GM06990 (cell line): ENCODE results near the gene ZNF576.
"Not testable (repeated sequence)": the region's sequence is repeated elsewhere in the genome, so short reads cannot be mapped to it uniquely, and the experiment has no call there.

Experiments used
- DNase-seq: peaks from one replicate; pipeline ENCODE4 v3.0.0-alpha.2; 2011; ENCODE audit not compliant: insufficient read length; ENCODE audit errors: extremely low read depth
- H3K27me3 ChIP-seq: replicated peaks from 2 replicates; pipeline ENCODE4 v1.6.0; 2011; ENCODE audit warnings: low read length; ENCODE audit not compliant: control insufficient read depth, insufficient read depth
- H3K36me3 ChIP-seq: 2 replicates; pipeline ENCODE4 v1.5.1; 2011; ENCODE audit warnings: low read length; ENCODE audit not compliant: control insufficient read depth, insufficient read depth
- H3K4me3 ChIP-seq: replicated peaks from 2 replicates; pipeline ENCODE4 v1.5.1; 2011; ENCODE audit warnings: low read depth, mild to moderate bottlenecking, control low read depth, low read length
- TF ChIP-seq, protein P1 (sequence below): IDR thresholded peaks from 2 replicates; pipeline ENCODE4 v1.5.1; 2011; ENCODE audit warnings: low read length, control low read depth, mild to moderate bottlenecking, inconsistent platforms; ENCODE audit not compliant: insufficient read depth, poor library complexity, severe bottlenecking

Gene ZNF576

DNA sequence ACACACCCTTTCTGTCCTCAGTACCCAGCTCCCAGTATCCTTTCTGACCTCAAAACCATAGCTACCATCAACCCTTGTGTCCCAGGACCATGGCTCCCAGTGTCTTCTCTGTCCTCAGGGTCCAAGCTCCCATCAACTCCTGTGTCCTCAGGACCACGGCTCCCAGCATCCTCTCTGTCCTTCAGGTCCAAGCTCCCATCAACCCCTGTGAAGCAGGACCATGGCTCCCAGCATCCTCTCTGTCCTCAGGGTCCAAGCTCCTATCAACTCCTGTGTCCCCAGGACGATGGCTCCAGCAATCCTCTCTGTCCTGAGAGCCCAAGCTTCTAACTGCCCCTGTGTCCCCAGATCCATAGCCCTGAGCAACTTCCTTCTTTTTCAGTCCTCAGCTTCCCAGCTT, 44.9 kb downstream of the ZNF576 start:
- H3K27me3 ChIP-seq: peaks cover 8% of the 10 kb centered on the region
- H3K4me3 ChIP-seq: no peak overlapping the region
- no peaks in the 10 kb centered on the region for H3K36me3 ChIP-seq
- DNase-seq: no peak
- TF ChIP-seq, protein P1, sequence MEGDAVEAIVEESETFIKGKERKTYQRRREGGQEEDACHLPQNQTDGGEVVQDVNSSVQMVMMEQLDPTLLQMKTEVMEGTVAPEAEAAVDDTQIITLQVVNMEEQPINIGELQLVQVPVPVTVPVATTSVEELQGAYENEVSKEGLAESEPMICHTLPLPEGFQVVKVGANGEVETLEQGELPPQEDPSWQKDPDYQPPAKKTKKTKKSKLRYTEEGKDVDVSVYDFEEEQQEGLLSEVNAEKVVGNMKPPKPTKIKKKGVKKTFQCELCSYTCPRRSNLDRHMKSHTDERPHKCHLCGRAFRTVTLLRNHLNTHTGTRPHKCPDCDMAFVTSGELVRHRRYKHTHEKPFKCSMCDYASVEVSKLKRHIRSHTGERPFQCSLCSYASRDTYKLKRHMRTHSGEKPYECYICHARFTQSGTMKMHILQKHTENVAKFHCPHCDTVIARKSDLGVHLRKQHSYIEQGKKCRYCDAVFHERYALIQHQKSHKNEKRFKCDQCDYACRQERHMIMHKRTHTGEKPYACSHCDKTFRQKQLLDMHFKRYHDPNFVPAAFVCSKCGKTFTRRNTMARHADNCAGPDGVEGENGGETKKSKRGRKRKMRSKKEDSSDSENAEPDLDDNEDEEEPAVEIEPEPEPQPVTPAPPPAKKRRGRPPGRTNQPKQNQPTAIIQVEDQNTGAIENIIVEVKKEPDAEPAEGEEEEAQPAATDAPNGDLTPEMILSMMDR: no peak

DNA sequence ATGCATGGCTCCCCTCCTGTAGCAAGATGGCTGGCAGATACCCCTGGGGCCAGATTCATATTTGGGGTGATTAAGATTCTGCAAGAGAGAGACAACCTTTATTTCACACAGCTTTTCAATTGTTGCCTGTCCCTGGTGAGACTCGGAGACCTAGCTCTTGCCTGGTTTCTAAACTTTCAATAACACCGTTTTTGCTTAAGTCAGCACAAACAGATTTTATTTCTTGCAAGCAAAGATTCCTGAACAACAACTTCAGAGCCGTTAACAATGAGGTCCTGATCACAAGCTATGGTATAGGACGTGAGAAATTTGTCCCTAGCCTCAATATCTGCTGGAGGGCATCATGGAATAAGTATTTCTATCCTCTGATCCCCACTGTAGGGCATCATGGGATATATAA, 46.1 kb downstream of the ZNF576 start:
- H3K27me3 ChIP-seq: peaks cover 6% of the 10 kb centered on the region
- H3K4me3 ChIP-seq: no peak overlapping the region
- H3K36me3 ChIP-seq: no peaks in the 10 kb centered on the region
- DNase-seq: no peak
- TF ChIP-seq, protein P1: no peak

DNA sequence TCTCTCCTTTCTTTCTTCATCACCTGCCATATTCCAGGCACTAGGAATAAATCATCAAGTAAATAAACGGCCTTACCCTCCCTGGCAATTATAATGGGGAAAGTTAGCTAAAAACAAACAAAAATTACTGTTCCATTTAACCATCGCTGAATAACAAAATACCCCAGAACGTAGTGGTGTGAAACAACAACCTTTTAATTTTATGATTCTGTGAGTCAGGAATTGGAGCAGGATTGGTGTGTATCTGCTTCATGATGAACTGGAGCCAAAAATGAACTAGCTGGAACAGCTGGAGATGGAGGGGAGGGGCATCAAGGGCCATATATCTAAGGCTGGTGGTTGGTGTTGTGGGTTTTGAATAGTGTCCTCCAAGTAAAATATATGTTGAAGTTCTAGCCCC, 46.9 kb downstream of the ZNF576 start:
- TF ChIP-seq, protein P1: no peak
- Histone ChIP-seq H3K27me3 (peaks cover 3% of the 10 kb centered on the region), H3K36me3 (no peaks in the 10 kb centered on the region), H3K4me3 (no peak overlapping the region)
- no peak for DNase-seq

DNA sequence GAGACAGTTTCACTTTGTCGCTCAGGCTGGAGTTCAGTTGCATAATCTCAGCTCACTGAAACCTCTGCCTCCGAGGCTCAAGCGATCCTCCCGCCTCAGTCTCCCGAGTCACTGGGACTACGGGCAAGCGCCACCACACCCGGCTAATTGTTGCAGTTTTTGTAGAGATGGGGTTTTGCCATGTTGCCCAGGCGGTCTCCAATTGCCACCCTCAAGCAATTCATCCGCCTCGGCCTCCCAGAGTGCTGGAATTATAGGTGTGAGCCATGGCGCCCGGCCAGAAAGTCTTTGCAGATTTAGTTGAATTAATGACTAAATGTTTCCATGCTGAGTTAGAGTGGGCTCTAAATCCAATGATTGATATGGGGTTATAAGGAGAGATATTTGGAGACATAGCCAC, 47.8 kb downstream of the ZNF576 start:
- H3K36me3 ChIP-seq: no peaks in the 10 kb centered on the region
- no peak for DNase-seq
- no peaks in the 10 kb centered on the region; the same call in 1 of the 2 replicates for H3K27me3 ChIP-seq
- H3K4me3 ChIP-seq: no peak overlapping the region
- TF ChIP-seq, protein P1: no peak

DNA sequence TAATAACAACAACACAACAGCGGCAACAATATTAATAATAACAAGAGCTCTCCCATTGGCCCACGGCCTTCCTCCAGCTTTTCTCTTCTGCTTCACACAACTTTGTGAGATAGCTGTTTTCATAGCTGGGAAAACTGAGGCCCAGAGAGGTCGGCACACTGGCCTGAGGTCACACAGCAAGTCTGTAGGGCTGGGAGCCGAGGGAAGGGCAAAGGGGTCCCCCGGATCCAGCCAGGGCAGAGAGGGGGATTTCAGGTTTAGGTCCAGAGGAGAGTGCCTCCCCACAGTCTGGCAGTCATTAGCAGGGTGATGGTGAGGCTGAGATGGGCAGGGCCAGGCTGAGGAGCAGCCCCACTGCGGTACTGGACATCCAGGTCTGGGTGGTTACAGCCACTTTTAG, 52.2 kb downstream of the ZNF576 start:
- no peak for DNase-seq
- TF ChIP-seq, protein P1: no peak
- H3K27me3 ChIP-seq: no peaks in the 10 kb centered on the region
- no peak overlapping the region for H3K4me3 ChIP-seq
- H3K36me3 ChIP-seq: no peaks in the 10 kb centered on the region

DNA sequence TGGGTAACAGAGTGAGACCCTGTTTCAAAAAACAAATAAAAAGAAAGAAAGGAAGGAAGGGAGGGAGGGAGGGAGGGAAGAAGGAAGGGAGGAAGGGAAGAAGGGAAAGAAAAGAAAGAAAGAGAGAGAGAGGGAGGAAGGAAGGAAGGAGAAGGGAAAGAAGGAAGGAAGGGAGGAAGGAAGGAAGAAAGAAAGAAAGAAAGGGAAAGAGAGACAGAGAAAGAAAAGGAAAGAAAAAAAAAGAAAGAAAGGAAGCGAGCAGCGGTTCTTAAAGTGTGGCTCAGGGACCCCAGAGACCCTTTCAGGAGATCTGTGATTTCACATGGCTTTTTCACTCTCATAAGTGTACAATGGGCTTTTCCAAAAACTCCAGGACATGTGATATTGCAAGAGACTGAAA, 53.1 kb downstream of the ZNF576 start:
- H3K36me3 ChIP-seq: no peaks in the 10 kb centered on the region
- TF ChIP-seq, protein P1: no peak
- no peaks in the 10 kb centered on the region for H3K27me3 ChIP-seq
- no peak overlapping the region for H3K4me3 ChIP-seq
- DNase-seq: no peak

DNA sequence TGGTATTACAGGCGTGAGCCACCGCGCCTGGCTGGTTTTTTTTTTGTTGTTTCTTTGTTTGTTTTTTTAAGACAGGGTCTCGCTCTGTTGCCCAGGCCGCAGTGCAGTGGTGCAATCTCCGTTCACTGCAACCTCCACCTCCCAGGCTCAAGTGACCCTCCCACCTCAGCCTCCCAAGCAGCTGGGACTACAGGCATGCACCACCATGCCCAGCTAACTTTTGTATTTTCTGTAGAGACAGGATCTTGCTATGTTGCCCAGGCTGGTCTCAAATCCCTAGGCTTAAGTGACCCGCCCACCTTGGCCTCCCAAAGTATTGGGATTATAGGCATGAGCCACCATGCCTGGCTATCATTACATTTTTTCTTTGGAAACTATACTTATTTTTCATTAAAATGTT, 53.9 kb downstream of the ZNF576 start:
- not testable (repeated sequence) for H3K4me3 ChIP-seq, H3K27me3 ChIP-seq, DNase-seq, H3K36me3 ChIP-seq
